Measurements from ENCODE around the gene PRKCI.
A peak's percentile ranks its signal among the peaks of the same experiment; 100 is the strongest.
"Not testable (repeated sequence)": the region's sequence is repeated elsewhere in the genome, so short reads cannot be mapped to it uniquely, and the experiment has no call there.

PRKCI gene

GRCh38 chr3:170222647-170223541 is 670 bp downstream of the PRKCI start:
- DNase-seq (ENCODE audit: low spot score): peak; percentile 58

- DNase-seq (ENCODE audit: low spot score): no peak
Observed at GRCh38 chr3:170225166-170225565, 2.9 kb downstream of the PRKCI start.

- DNase-seq (ENCODE audit: low spot score): no peak
Observed at GRCh38 chr3:170226426-170226960, 4.3 kb downstream of the PRKCI start.

GRCh38 chr3:170228093-170228766 is 6.0 kb downstream of the PRKCI start:
- DNase-seq (ENCODE audit: low spot score): no peak

- DNase-seq (ENCODE audit: low spot score): no peak
Observed at GRCh38 chr3:170232266-170232665, 10.0 kb downstream of the PRKCI start.

DNA sequence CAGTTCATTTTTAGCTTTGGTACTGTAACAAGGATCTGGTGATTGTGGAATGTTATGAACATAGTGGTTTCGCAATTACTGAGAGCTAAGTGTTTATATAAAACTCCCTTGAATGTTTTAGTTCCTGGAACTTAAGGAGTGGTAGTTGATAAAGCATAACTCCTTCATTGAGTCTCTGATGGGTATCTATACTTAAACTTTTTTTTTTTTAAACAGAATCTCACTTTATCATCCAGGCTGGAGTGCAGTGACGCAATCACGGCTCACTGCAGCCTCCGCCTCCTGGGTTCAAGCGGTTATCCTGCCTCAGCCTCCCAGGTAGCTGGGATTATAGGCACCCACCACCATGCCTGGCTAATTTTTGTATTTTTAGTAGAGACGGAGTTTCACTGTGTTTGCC is 11.3 kb downstream of the PRKCI start:
- no peak for DNase-seq (ENCODE audit: low spot score)

DNA sequence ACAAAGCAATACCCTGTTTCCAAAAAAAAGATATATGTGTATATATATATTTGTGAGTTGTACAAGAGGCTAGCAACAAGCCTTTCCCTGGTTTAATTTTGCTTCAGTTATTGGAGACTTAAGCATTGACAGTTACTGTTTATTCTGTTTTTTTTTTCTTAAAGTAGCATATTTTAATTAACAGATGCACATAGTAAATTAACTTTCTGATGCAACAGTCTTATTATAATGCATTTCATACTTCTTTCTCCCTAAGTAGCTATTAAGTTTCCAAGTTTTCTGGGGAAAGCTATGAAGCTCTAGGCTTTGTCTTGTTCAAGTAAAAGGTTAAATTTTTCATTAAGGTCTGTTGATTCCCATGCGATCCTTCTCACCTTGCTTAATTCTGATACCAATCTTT is 17.9 kb downstream of the PRKCI start:
- DNase-seq (ENCODE audit: low spot score): no peak

GRCh38 chr3:170240671-170241070 is 18.4 kb downstream of the PRKCI start:
- DNase-seq (ENCODE audit: low spot score): no peak

DNA sequence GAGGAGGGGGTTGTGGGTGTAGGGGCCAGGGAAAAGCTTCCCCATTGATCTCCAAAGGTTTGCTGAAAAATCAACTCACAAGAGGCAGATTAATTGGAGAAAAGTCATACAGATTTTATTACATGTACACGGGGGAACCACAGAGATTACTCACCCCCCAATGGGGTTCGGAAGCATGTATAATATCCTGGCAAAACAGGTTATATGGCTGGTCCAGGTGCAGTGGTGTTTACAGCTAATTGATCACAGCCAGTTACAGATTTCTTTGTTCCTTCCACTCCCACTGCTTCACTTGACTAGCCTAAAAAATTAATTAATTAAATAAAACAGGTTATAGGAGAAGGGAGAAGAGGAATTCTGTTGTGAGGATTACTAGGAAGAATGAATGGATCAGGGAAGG is 22.4 kb downstream of the PRKCI start:
- DNase-seq (ENCODE audit: low spot score): no peak

GRCh38 chr3:170247875-170248274 is 25.7 kb downstream of the PRKCI start:
- DNase-seq (ENCODE audit: low spot score): no peak

DNA sequence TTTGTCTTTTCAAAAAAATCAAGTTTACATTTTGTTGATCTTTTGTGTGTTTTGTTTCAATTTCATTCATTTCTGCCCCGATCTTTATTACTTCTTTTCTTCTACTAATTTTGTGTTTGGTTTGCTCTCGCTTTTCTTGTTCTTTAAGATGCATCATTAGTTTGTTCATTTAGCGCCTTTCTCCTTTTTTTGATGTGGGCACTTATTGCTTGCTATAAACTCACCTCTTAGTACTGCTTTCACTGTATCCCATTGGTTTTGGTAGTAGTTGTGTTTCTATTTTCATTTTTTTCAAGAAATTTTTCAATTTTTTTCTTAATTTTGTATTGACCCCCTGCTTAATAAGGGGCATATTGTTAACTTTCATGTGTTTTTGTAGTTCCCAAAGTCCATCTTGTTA is 34.4 kb downstream of the PRKCI start:
- DNase-seq (ENCODE audit: low spot score): no peak

- no peak for DNase-seq (ENCODE audit: low spot score)
Observed at GRCh38 chr3:170257145-170257544, 34.9 kb downstream of the PRKCI start.

GRCh38 chr3:170258105-170258487 is 35.9 kb downstream of the PRKCI start:
- no peak for DNase-seq (ENCODE audit: low spot score)

- no peak for DNase-seq (ENCODE audit: low spot score)
Observed at GRCh38 chr3:170259907-170260306, 37.7 kb downstream of the PRKCI start.

- DNase-seq (ENCODE audit: low spot score): no peak
Observed at GRCh38 chr3:170267793-170268192, 45.6 kb downstream of the PRKCI start.

DNA sequence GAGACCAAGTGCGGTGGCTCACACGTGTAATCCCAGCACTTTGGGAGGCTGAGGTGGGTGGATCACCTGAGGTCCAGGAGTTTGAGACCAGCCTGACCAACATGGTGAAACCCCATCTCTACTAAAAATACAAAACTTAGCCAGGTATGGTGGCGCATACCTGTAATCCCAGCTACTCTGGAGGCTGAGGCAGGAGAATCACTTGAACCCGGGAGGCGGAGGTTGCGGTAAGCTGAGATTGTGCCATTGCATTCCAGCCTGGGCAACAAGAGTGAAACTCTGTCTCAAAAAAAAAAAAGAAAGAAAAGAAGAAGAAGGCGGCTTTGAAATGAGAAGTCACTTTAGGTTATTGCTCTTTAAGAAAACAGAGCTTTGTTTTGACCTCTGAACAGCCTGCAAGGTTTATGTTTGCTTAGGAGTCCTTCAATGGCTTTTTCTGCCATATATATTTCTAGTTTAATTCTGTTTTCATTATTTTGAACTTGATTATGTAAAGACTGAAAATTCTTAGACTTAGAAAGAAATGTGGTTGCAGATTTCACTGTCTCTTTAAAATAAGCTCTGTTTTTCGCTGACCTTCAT is 47.5 kb downstream of the PRKCI start:
- not testable (repeated sequence) for DNase-seq (ENCODE audit: low spot score)

- no peak for DNase-seq (ENCODE audit: low spot score)
Observed at GRCh38 chr3:170270282-170270881, 48.2 kb downstream of the PRKCI start.

DNA sequence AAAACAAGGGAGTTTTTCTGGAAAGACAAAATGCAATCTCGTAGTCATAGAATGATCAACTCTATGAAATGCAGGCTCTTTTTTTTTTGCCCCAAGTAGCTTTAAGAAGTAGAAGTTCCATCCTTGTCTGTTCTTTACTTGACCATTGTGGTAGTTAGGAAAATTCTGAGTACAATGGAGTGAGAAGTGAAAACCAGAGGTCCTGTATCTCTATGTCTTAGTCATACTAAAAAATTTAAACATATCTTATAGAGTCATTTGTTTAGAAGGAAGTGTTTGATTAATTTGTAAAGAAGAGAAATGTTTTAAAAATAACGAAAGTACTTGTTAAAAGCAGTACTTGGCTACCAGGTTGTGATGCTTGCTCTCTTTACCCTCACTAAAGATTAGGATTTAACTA is 52.4 kb downstream of the PRKCI start:
- DNase-seq (ENCODE audit: low spot score): no peak

DNA sequence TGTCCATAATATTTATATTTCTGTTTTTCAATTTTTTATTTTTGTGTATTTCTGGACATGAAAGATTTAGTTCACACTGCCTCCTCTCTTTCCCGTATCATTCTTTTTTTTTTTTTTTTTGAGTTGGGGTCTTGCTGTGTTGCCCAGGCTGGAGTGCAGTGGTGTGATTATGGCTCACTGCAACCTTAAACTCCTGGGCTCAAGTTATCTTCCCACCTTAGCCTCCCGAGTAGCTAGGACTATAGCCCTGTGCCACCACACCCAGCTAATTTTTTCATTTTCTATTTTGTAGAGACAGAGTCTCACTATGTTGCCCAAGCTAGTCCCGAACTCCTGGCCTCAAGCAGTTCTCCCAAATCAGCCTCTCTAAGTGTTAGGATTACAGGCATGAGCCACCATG is 53.6 kb downstream of the PRKCI start:
- no peak for DNase-seq (ENCODE audit: low spot score)

DNA sequence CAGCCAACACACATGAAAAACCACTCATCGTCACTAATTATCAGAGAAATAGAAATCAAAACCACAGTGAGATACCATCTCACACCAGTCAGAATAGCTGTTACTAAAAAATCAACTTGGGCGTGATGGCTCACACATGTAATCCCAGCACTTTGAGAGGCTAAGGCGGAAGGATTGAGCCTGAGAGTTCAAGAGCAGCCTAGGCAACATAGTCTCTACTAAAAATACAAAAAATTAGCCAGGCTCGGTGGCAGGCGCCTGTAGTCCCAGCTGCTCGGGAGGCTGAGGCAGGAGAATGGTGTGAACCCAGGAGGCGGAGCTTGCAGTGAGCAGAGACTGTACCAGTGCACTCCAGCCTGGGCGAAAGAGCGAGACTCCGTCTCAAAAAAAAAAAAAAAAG is 55.1 kb downstream of the PRKCI start:
- not testable (repeated sequence) for DNase-seq (ENCODE audit: low spot score)

DNA sequence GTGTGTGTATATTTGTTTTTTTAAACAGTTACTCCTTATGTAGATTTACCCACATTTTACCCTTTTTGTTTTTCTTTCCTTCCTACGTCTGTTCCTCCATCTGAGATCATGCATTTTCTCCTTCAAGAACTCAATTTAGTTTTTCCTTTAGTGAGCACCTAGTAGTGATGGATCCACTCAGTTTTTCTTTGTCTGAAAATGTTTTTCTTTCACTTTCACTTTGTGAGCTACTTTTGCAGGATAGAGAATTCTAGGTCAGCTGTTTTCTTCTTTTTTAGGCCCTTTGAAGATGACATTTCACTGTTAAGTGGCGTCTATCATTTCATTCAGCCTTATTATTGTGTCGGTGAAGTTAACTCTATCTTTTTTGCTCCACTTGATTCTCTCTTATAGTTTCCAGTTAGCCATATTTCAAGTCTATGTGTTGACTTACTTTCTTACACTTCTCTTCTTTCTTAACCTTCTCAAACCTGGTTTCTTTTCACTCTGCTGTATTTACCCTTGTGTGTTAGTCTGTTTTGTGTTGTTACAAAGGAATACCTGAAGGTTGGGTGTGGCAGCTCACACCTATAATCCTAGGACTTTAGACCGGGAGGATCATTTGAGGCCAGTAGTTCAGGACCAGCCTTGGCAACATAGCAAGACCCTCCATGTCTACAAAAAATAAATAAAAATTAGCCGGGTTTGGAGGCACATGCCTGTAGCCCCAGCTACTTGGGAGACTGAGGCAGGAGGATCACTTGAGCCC is 55.8 kb downstream of the PRKCI start:
- DNase-seq (ENCODE audit: low spot score): no peak

DNA sequence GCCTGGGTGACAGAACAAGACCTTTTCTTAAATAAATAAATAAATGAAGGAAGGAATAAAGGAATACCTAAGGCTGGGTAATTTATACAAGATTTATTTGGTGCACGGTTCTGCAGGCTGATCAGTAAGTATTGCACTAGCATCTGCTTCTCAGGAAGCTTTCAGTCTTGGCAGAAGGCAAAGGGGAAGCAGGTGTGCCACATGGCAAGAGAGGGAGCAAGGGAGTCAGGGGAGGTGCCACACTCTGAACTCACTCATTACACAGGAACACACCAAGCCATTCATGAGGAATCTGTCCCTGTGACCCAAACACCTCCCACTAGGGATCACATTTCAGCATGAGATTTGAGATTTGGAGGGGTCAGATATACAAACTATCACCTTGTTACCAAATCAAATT is 56.4 kb downstream of the PRKCI start:
- DNase-seq (ENCODE audit: low spot score): peak; percentile 16
